Fibroblast of skin of right biceps (primary cell): ENCODE results near the gene BTF3.
"Not testable (repeated sequence)": the region's sequence is repeated elsewhere in the genome, so short reads cannot be mapped to it uniquely, and the experiment has no call there.

ENCODE experiments used
- DNase-seq: peaks from one replicate; pipeline ENCODE4 v3.0.0-alpha.2; 2013

Gene BTF3

GRCh38 chr5:73486119-73486899, 11.9 kb upstream of the BTF3 start:
- DNase-seq = no peak

GRCh38 chr5:73487257-73487656, 11.0 kb upstream of the BTF3 start:
- DNase-seq = not testable (repeated sequence)

DNA sequence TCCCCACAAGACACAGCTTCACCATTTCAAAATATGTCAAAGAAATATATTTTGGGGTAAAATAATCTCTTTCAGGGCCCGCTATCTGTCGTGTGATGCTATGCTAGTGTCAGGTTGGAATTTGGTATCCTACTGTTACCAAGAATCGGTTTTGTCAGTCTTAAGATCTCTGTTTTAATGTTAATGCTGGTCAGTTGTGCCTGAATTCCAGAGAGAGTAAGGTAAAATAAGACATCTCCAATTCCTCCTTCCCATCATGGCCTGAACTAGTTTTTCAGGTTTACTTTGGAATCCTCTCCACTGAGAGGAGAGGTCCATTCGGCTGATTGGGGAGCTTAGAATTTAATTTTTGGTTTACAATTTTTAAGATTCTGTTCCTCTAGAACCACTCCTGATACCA, 10.4 kb upstream of the BTF3 start:
- no peak for DNase-seq

DNA sequence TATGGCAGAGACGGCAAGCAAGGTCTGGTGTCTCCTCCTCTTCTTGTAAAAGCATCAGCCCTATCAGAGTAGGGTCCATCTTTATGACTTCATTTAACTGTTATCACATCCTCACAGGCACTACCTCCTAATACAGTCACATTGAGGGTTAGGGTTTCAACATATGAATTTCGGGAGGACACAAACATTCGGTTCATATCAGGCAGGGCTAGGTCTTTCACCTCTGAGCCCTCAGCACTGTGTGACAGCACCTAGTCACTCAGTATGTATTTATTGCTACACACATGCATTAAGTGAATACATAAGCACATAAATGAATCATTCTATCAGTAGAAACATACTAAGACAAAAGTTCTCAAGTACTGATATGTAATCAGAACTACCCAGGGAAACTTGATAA, 9.4 kb upstream of the BTF3 start:
- DNase-seq = no peak

- DNase-seq = no peak
Observed at GRCh38 chr5:73490088-73490487, 8.2 kb upstream of the BTF3 start.

DNA sequence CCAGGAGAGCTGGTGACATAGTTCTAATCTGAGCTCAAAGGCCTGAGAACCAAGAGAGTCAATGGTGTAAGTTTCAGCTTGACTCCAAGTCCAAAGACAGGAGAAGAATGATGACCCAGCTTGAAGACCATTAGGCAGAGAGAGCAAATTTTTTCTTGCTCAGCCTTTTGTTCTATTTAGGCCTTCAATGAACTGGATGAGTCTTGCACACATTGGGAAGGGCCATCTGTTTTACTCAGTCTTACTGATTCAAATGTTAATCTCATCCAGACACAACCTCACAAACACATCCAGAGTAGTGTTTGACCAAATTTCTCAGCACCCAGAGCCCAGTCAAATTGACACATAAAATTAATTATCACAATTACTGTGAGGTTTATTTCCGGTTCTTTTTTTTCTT, 7.1 kb upstream of the BTF3 start:
- no peak for DNase-seq

GRCh38 chr5:73493421-73493820, 4.8 kb upstream of the BTF3 start:
- DNase-seq = no peak

DNA sequence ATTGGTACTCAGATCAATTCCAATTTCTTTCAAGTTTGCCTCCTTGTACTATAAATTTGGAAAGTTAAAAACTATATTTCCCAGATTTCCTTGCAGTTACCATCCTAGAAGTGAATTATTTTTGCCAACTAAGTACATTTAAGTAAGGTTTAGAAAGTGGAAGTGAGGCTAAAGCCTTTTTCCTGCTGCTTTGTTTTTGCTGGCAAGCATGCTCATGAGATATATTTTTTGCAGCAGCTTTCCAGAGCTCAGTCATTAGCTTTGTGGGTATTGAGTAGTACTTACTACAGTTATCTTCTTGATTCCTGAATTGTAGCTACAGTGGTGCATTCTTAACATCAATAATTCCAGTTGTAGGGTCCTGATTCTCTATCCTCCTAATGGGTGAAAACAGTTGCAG, 3.5 kb upstream of the BTF3 start:
- DNase-seq = no peak

DNA sequence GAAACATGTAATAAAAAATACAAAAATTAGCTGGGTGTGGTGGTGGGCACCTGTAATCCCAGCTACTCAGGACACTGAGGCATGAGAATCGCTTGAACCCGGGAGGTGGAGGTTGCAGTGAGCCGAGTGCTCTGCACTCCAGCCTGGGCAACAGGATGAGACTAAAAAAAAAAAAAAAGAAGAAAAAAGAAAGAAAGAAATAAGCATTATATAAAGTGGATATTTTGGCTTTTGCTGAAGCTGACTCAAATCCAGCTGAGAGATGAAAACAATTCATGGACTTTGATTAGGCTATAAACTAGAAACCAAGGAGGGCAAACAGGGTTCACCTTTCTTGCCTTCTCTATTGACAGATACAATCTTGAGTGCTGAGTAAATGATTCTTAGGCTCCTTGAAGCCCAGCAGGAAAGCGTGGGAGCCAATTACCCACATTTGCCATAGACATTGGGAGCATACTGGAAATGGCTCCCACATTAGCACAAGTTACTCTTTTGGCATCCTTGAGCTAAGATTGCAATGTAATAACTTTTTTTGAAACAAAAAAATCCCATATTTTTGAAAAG, 2.4 kb upstream of the BTF3 start:
- DNase-seq = no peak

GRCh38 chr5:73496984-73497457, 1.2 kb upstream of the BTF3 start:
- peak; percentile 80 for DNase-seq

DNA sequence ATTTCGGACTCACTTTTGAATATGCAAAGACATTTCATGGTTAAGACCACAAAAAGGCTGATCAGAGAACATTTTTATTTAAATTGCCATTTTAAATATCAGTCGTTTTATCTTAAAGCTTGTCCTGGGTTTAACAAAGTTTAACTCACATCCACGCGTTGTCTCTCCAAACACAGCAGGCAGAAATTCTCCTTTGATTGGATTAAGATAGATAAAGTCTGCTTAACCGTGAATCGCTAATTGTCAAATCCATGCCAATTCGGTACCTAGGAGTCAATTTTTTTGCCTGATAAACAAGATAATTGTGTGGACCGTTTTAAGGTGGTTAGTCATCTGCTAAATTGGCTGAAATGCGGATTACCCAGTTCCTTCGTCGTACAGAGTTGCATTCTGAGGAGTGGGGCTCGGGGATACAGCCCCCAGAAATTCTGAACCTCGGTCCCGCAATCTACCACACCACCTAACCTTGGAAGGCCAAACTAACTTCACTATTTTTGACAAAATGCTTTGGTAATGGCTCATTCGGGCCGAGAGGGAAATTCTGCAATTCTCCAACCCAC, 665 bp upstream of the BTF3 start:
- DNase-seq = no peak

- DNase-seq = no peak
Observed at GRCh38 chr5:73499187-73499586, 945 bp downstream of the BTF3 start.

DNA sequence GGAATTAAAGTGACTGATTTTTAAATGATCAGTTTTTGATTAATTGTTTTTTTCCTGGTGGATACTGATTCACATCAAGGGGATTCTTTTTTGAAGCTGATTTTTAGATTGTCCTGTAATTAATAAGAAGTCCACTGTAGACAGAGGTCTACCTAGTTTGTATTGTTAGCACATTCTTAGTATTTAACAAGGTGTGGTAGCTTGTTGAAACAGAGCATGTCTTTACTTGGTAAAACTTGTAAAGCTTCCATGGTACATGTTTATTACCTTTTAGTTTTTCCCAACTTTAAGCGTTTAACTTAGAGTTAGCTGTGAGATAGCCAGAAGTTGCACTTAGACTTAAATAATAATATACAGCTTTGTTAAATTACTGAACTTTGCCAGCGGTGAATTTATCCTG, 1.5 kb downstream of the BTF3 start:
- no peak for DNase-seq

DNA sequence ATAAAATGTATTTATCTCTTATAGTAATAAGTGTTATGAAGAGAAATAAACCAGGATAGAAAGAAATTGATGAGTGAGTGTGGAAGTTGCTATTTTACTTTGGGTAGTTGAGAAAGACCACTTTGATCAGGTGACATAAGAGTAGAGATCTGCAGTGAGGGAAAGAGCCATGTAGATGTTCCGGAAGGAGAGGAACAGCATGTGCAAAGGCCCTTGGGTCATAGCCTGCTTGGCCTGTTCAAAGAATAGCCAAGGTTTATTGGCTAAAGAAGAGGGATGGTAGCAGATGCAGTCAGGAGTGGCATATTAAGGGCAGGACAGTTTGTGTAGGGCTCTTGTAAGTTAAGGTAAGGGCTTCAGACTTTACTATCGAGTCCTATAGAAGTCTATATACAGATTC, 3.2 kb downstream of the BTF3 start:
- no peak for DNase-seq

GRCh38 chr5:73506459-73506955, 8.3 kb downstream of the BTF3 start:
- DNase-seq = no peak

GRCh38 chr5:73507062-73507461, 8.8 kb downstream of the BTF3 start:
- peak; percentile 8 for DNase-seq

GRCh38 chr5:73508521-73508920, 10.3 kb downstream of the BTF3 start:
- not testable (repeated sequence) for DNase-seq

- no peak for DNase-seq
Observed at GRCh38 chr5:73513996-73514395, 15.8 kb downstream of the BTF3 start.

- DNase-seq = no peak
Observed at GRCh38 chr5:73514418-73514817, 16.2 kb downstream of the BTF3 start.

- DNase-seq = no peak
Observed at GRCh38 chr5:73515232-73515631, 17.0 kb downstream of the BTF3 start.

DNA sequence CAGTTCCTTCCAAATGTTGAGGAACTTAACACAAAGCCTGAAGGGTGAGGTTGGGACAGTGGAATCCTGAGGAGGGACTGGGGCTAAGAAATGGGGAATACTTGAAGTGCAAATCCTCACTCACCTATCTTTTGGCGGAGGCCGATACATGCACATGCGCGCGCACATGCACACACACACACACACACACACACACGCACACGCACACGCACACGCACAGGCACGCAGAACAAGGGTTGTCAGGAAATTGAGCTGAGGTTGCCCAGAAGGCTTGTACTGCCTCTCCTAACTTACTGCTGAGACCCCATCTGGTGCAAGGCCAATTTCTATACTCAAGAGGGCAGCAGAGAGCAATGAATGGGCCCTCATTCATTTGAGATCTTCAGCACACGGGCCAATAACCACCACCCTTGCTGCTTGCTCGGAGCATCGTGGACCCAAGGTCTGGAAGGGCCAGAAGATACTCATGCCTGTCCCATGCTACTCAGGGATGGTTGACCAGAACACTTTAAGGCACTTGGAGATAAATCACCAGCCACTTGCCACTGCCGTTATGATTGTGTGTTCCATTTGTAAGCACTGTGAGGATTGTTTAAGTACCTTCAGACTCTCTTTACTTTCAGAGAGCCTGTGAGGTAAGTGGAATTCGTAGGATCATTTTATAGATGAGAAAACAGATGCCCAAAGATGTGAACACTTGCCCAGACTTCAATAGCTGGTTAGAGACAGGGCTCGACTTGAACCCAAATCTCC, 21.5 kb downstream of the BTF3 start:
- peak; percentile 82 for DNase-seq

DNA sequence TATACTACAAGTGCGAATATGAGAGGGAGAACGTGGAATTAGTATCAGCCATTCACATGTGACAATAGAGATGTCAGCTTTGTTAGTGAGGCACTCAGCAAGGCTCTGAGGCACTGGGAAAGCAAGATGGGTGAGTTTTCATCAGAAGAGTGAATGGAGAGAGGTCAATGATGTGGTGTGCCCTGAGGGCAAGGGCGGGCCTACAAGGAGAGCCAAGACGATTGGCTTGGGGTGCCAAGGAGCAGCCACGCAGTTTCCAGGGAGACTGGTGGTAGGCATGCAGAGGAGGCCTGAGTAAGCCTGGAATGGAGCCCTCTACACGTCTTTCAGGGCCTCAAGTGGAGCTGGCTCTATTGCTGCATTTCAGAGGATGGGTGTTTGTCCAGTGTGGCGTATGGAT, 24.7 kb downstream of the BTF3 start:
- DNase-seq = no peak

DNA sequence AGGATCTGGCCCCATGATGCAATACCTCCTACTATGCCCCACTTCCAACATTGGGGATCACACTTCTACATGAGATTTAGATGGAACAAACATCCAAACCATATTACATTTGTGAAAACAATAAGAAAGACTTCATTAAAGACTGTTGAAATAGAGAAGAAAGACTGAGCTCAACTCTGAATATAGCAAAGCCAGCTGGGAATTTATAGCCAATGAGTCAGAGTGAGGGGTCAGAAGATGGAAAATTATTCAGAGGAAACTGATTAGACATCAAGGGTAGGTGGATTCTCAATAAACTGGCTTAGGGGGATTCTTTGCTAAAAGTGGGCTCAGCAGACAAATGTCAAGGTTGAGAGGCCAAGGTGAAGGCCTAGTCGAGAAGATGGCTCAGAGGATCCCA, 25.6 kb downstream of the BTF3 start:
- DNase-seq = peak; percentile 23
